Breast epithelium (tissue), 4 donors: ENCODE data around the gene TXNL4B. TPM values are rescaled to one million over a fixed set of nuclear protein-coding genes. Genes with fewer than 3 reads are reported as not detected.

Experiments used
- DNase-seq, 2 donors: peaks; one replicate each; pipeline ENCODE4 v3.0.0-alpha.2; 2019; ENCODE audit warnings: low spot score in 2 of 2
- H3K27ac ChIP-seq, 2 donors: fragments of 200-600 bp; sonication (generic) in 1 of 2; one replicate each; pipeline ENCODE4 v1.5.1; 2016 to 2019; ENCODE audit warnings: mild to moderate bottlenecking in 1 of 2
- H3K27me3 ChIP-seq, 2 donors: fragments of 200-600 bp; sonication (generic) in 1 of 2; one replicate each; pipeline versions ENCODE4 v1.5.1 to v1.6.0; 2017 to 2019; ENCODE audit warnings: control low read depth in 1 of 2, mild to moderate bottlenecking in 1 of 2
- H3K36me3 ChIP-seq: fragments of 200-600 bp; one replicate; pipeline ENCODE4 v1.5.1; 2019
- H3K4me1 ChIP-seq, 2 donors: fragments of 200-600 bp; sonication (generic); one replicate each; pipeline ENCODE4 v1.5.1; 2016 to 2019; ENCODE audit warnings: control low read depth in 1 of 2
- H3K4me3 ChIP-seq, 3 donors: fragments of 200-600 bp; sonication (generic); 1 replicate in 2 of 3; 2 replicates in 1 of 3; pipeline ENCODE4 v1.5.1; 2016 to 2019; ENCODE audit warnings: mild to moderate bottlenecking in 3 of 3, moderate library complexity in 2 of 3
- H3K9me3 ChIP-seq, 2 donors: fragments of 200-600 bp; sonication (generic) in 1 of 2; one replicate each; pipeline ENCODE4 v1.5.1; 2016 to 2019; ENCODE audit warnings: control low read depth in 1 of 2
- POLR2A ChIP-seq: fragments of 450-650 bp; IDR thresholded peaks from one replicate; pipeline ENCODE4 v1.6.1; 2016; ENCODE audit warnings: antibody characterized with exemption, mild to moderate bottlenecking, moderate library complexity
- POLR2AphosphoS5 ChIP-seq, 3 donors: sonication (generic); formaldehyde crosslinking; IDR thresholded peaks; one replicate each; pipeline ENCODE4 v1.6.1; 2017; ENCODE audit warnings: antibody characterized with exemption in 3 of 3
- intact Hi-C: fragments of 100-400 bp; cut with DNase I; formaldehyde crosslinking; loops from one replicate; pipeline ENCODE4 v1.15.1; 2023; ENCODE audit warnings: low total_unique reads
- total RNA-seq, 3 donors: library from RNA; depleted of rRNA; stranded (reverse); fragments of >200 nt; gene quantifications; one replicate each; pipeline ENCODE4 v1.1.0, GENCODE V29; 2016
- TF ChIP-seq, protein P1 (sequence below), 3 donors: fragments of 450-650 bp; IDR thresholded peaks; one replicate each; pipeline ENCODE4 v1.5.1; 2016 to 2017; ENCODE audit warnings: antibody characterized with exemption in 3 of 3, mild to moderate bottlenecking in 3 of 3, moderate library complexity in 3 of 3

The TXNL4B gene
- 10 to 100 TPM in 1 of 3 donors, 1 to 10 TPM in 2; 7.2 to 16.4 (median 8.8) TPM for total RNA-seq

DNA sequence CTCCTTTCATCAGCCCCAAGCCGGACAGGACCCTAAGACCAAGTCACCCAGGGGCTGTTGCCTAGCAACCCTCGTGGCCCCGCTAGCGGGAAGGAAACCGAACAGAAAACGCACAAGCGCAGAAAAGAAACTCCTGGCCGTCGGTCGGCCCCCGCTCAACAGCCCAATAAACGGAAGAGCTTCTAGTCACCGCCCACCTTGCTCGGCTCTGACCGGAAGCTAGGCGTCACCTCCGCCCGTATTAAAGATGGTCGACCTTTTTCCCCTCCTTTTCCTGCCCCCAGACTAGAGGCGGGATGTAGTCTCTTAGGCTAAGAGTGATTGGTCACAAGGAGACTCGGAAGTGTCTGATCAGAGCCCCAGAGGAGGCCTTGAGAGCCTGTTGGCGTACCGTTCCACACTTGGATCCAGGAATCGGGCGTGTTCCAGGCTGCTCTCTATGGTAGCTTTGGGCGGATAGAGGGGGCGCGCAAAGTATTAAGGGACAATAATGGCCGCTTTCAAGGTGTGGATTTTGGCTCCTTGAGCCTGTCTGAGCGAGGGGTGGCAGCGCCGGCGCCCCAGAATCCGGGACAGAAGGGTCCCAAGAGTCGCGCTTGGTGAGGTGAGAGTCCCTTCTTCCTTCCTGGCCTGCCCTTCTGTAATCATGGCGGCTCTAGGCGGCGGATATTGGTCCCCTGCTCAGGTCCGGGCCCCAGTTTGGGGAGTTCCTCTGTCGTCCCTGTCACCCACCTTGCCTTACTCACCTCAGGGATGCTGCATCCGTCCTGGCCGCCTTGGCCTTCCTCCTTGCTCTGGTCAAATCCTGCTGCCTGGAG, at the start of gene TXNL4B, which contains the start of gene DHX38:
TXNL4B (minus strand) TSS at position 173 of the 818 bp plus-strand sequence. CDS start 2,871 bp downstream, outside the sequence.
DHX38 (plus strand) TSS at position 400 of the 818 bp plus-strand sequence. CDS start 2,311 bp downstream, outside the sequence.
- intact Hi-C loops: no loop called here
- H3K9me3 ChIP-seq: no peaks in the 10 kb centered on the region
- H3K36me3 ChIP-seq: peaks cover 1% of the 10 kb centered on the region
- H3K27ac ChIP-seq: peak within 1 kb of the TSS; percentile 88 to 95
- peak; percentile 73 to 93 (median 93) for TF ChIP-seq POLR2AphosphoS5 (IDR thresholded peaks at IDR 0.05)
- TF ChIP-seq POLR2A: peak; percentile 83
- TF ChIP-seq, protein P1, sequence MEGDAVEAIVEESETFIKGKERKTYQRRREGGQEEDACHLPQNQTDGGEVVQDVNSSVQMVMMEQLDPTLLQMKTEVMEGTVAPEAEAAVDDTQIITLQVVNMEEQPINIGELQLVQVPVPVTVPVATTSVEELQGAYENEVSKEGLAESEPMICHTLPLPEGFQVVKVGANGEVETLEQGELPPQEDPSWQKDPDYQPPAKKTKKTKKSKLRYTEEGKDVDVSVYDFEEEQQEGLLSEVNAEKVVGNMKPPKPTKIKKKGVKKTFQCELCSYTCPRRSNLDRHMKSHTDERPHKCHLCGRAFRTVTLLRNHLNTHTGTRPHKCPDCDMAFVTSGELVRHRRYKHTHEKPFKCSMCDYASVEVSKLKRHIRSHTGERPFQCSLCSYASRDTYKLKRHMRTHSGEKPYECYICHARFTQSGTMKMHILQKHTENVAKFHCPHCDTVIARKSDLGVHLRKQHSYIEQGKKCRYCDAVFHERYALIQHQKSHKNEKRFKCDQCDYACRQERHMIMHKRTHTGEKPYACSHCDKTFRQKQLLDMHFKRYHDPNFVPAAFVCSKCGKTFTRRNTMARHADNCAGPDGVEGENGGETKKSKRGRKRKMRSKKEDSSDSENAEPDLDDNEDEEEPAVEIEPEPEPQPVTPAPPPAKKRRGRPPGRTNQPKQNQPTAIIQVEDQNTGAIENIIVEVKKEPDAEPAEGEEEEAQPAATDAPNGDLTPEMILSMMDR (IDR thresholded peaks at IDR 0.05): no peak
- peaks cover 9 to 19% of the 10 kb centered on the region in 2 donors for H3K4me1 ChIP-seq
- H3K4me3 ChIP-seq: peak within 1 kb of the TSS; percentile 78 to 95 (median 90)
- DNase-seq: peak; percentile 90 to 96
- H3K27me3 ChIP-seq: no peaks in the 10 kb centered on the region

DNA sequence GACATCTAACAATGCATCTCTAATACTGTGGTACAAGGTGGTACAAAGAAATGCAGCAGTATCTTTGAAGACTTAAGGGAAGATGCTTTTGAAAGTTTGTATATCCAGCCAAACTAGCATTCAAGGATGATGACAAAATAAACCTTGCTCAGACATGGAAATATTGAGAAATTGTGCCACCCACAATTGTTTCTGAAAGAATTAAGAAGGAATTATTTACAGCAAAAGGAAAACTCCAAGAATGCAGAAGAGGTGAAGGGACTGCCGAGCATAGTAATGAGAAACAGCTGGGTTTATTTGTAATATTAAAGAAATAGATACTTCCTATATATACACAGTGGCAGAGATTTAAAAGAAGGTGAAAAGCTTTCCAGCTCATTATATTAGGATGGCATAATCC, 49.1 kb upstream of the TXNL4B start:
- TF ChIP-seq POLR2AphosphoS5 (IDR thresholded peaks at IDR 0.05) (no peak), POLR2A (no peak)
- TF ChIP-seq, protein P1 (IDR thresholded peaks at IDR 0.05): no peak
- no peak overlapping the region for H3K4me3 ChIP-seq
- intact Hi-C loops: no loop called here
- no peak overlapping the region for H3K27ac ChIP-seq
- no peaks in the 10 kb centered on the region for H3K9me3 ChIP-seq
- H3K27me3 ChIP-seq: no peaks in the 10 kb centered on the region
- no peaks in the 10 kb centered on the region for H3K36me3 ChIP-seq
- DNase-seq: no peak
- no peaks in the 10 kb centered on the region for H3K4me1 ChIP-seq

DNA sequence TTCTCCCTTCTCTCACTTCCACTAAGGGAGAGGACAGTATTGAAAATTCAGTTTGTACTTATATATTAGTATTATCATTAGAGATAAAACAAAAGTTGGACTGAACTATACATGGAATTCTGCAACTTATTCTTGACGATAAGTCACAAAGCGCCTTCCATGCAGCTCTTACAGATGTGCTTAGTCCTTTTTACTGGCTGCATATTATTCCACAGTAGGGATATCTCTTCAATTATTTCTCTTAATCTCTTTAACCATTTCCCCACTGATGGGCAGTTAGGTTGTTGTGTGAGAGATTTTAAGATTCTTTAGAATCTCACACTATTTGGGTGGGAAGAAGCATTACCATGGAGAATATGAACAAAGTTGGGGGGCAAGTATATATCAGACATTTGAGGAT, 46.5 kb upstream of the TXNL4B start:
- no peaks in the 10 kb centered on the region for H3K4me1 ChIP-seq
- H3K27ac ChIP-seq: no peak overlapping the region
- TF ChIP-seq, protein P1 (IDR thresholded peaks at IDR 0.05): no peak
- TF ChIP-seq POLR2AphosphoS5 (IDR thresholded peaks at IDR 0.05) (no peak), POLR2A (no peak)
- intact Hi-C loops: no loop called here
- no peak for DNase-seq
- H3K9me3 ChIP-seq: no peaks in the 10 kb centered on the region
- no peaks in the 10 kb centered on the region for H3K36me3 ChIP-seq
- no peaks in the 10 kb centered on the region for H3K27me3 ChIP-seq
- no peak overlapping the region for H3K4me3 ChIP-seq

DNA sequence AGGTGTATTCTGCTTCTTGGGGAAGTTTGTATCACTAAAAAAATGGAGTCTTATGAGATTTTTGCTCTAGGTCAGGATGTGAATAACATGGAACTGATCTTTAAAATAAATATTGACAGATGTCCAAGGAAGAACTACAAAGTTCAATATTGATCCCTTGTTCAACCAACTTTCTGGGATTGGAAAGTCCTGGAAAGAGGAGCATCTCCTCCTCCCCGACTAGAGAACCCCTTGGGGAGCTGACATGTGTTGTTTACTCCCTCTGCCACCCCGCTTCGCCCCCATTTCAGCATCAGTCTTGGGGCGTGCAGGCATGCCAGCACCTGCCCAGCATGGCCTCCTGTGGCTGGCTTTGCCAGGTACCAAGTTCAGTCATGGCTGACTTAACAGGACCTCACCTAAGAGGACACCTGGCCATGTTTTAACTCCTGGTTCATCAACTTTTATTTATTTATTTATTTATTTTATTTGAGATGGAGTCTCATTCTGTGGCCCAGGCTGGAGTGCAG, 44.7 kb upstream of the TXNL4B start:
- no peak overlapping the region for H3K27ac ChIP-seq
- H3K36me3 ChIP-seq: no peaks in the 10 kb centered on the region
- no peaks in the 10 kb centered on the region for H3K9me3 ChIP-seq
- no peaks in the 10 kb centered on the region for H3K4me1 ChIP-seq
- no peak for TF ChIP-seq POLR2A
- TF ChIP-seq POLR2AphosphoS5 (IDR thresholded peaks at IDR 0.05): no peak
- TF ChIP-seq, protein P1 (IDR thresholded peaks at IDR 0.05): no peak
- no peaks in the 10 kb centered on the region for H3K27me3 ChIP-seq
- DNase-seq: no peak
- intact Hi-C loops: no loop called here
- H3K4me3 ChIP-seq: no peak overlapping the region
